ENCODE data around the gene PRR36. TPM values are rescaled to one million over a fixed set of nuclear protein-coding genes. Genes with fewer than 3 reads are reported as not detected.

PRR36 gene
- total RNA-seq, 4 donors from 2014 or later, result 0.72 to 0.93 (median 0.83) TPM

GRCh38 chr19:7847664-7848063, 26.5 kb downstream of the PRR36 start:
- intact Hi-C loops (cut with DNase I; ENCODE audit: low total_unique reads), result no loop called here
- 87 to 93% methylated on average over 23 of the region's 23 CpGs for WGBS, 2 donors
- TF ChIP-seq POLR2A (IDR thresholded peaks at IDR 0.05), result no peak
- TF ChIP-seq, protein P1, sequence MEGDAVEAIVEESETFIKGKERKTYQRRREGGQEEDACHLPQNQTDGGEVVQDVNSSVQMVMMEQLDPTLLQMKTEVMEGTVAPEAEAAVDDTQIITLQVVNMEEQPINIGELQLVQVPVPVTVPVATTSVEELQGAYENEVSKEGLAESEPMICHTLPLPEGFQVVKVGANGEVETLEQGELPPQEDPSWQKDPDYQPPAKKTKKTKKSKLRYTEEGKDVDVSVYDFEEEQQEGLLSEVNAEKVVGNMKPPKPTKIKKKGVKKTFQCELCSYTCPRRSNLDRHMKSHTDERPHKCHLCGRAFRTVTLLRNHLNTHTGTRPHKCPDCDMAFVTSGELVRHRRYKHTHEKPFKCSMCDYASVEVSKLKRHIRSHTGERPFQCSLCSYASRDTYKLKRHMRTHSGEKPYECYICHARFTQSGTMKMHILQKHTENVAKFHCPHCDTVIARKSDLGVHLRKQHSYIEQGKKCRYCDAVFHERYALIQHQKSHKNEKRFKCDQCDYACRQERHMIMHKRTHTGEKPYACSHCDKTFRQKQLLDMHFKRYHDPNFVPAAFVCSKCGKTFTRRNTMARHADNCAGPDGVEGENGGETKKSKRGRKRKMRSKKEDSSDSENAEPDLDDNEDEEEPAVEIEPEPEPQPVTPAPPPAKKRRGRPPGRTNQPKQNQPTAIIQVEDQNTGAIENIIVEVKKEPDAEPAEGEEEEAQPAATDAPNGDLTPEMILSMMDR (IDR thresholded peaks at IDR 0.05), result no peak
- no peak overlapping the region for H3K4me3 ChIP-seq (ENCODE audit: low read depth, poor library complexity, severe bottlenecking)
- no peak for DNase-seq (ENCODE audit: low spot score in 2 of 2)

DNA sequence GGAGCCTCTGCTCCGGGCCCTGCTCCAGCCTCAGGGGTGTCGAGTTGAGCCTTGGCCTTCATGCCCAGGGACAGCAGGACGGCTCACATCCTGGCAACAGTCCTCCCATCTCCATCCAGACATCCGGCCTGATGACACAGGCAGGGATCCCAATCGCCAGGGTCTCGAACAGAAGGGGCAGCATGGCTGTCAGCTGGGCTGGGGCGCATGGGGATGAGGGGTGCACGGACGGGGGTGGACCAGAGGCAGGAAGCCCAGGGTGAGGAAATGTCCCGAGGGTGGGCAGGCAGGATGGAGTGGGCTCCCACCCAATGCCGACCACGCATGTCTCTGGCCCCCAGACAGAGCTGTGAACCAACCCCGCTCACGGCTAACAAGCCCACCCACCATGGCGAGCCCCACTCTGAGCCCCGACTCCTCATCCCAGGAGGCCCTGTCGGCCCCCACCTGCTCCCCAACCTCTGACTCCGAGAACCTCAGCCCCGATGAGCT, 28.0 kb downstream of the PRR36 start:
- 88 to 96% methylated on average over 15 to 19 of the region's 19 CpGs for WGBS, 2 donors
- intact Hi-C loops (cut with DNase I; ENCODE audit: low total_unique reads), result no loop called here
- DNase-seq (ENCODE audit: low spot score in 2 of 2), result no peak
- no peak overlapping the region for H3K4me3 ChIP-seq (ENCODE audit: low read depth, poor library complexity, severe bottlenecking)
- TF ChIP-seq POLR2A (IDR thresholded peaks at IDR 0.05), result no peak
- TF ChIP-seq, protein P1 (IDR thresholded peaks at IDR 0.05), result no peak

- intact Hi-C loops (cut with DNase I; ENCODE audit: low total_unique reads), result no loop called here
- TF ChIP-seq, protein P1 (IDR thresholded peaks at IDR 0.05), result no peak
- no peak for TF ChIP-seq POLR2A (IDR thresholded peaks at IDR 0.05)
- 88 to 89% methylated on average over 19 to 20 of the region's 20 CpGs for WGBS, 2 donors
- no peak overlapping the region for H3K4me3 ChIP-seq (ENCODE audit: low read depth, poor library complexity, severe bottlenecking)
- DNase-seq (ENCODE audit: low spot score in 2 of 2), result no peak
These were observed 28.6 kb downstream of the PRR36 start for GRCh38 chr19:7845390-7846154.

GRCh38 chr19:7844951-7845350, 29.2 kb downstream of the PRR36 start:
- 94% methylated on average over 10 of the region's 10 CpGs for WGBS, 2 donors

GRCh38 chr19:7844405-7844804, 29.8 kb downstream of the PRR36 start:
- TF ChIP-seq, protein P1 (IDR thresholded peaks at IDR 0.05), result no peak
- TF ChIP-seq POLR2A (IDR thresholded peaks at IDR 0.05), result no peak
- intact Hi-C loops (cut with DNase I; ENCODE audit: low total_unique reads), result loop anchor here (5.0 kb wide), 1 partner anchor 1672 kb away; no protein-coding TSS in a partner anchor
- no peak for DNase-seq (ENCODE audit: low spot score in 2 of 2)
- 89 to 94% methylated on average over 3 to 5 of the region's 5 CpGs for WGBS, 2 donors
- no peak overlapping the region for H3K4me3 ChIP-seq (ENCODE audit: low read depth, poor library complexity, severe bottlenecking)

More at GRCh38 chr19:7844951-7845350, 29.2 kb downstream of the PRR36 start:
- intact Hi-C loops (cut with DNase I; ENCODE audit: low total_unique reads), result loop anchor here (5.0 kb wide), 1 partner anchor 1673 kb away; no protein-coding TSS in a partner anchor
- no peak for DNase-seq (ENCODE audit: low spot score in 2 of 2)
- no peak for TF ChIP-seq POLR2A (IDR thresholded peaks at IDR 0.05)
- TF ChIP-seq, protein P1 (IDR thresholded peaks at IDR 0.05), result no peak
- H3K4me3 ChIP-seq (ENCODE audit: low read depth, poor library complexity, severe bottlenecking), result no peak overlapping the region
